ENCODE data around the gene RRAS2.
"Not testable (repeated sequence)": the region's sequence is repeated elsewhere in the genome, so short reads cannot be mapped to it uniquely, and the experiment has no call there.

The RRAS2 gene

DNA sequence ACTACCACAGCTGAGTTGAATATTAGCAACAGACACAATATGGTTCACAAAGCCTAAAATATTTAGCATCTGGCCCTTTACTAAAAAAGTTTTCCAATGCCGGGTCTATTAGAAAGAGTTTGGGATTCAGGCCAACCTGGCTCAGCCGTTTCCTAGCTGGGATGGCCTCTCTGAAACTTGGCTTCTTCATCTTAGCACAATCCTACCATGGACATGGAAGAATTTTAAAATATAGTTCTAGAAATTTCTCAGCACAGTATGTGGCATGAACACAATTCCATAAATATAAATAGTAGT, 103.8 kb downstream of the RRAS2 start:
- no peak overlapping the region for H3K9ac ChIP-seq (ENCODE audit: low read length)

DNA sequence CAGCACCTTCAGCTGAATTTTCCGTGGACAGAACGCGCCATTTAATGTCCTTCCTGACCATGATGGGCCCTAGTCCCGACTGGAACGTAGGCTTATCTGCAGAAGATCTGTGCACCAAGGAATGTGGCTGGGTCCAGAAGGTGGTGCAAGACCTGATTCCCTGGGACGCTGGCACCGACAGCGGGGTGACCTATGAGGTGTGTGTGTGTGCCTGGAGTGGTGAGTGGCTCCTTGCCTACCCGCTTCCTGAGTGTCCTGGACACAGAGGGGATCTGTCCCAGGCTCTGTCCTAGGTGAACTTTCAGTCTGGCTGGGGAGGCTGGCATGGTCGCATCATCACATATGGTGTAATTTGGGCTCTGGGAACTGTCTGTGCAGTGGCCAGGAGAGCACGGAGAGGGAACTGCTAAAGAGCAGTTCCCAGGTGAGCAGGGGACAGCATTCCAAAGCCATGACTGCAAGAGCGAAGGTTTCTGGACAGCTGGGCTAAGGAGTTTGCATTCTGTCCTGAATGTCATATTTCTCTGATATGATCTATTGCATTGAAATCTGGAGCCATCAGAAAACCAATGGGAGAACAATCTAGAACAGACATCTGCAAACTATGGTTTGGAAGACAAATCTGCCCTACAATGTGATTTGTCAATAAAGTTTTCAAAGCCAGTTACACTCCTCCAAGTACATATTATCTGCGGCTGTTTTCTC, 104.3 kb downstream of the RRAS2 start:
- Histone ChIP-seq H3K9ac (ENCODE audit: low read length) (no peak overlapping the region), H3K27me3 (ENCODE audit: control insufficient read depth, insufficient read depth, low read length) (peaks cover 4% of the 10 kb centered on the region), H3K4me3 (ENCODE audit: low read length) (no peak overlapping the region), H3K36me3 (ENCODE audit: control insufficient read depth, insufficient read depth, low read length) (no peaks in the 10 kb centered on the region), H3K27ac (ENCODE audit: low read depth, low read length) (no peak overlapping the region), H3K4me1 (ENCODE audit: control insufficient read depth, insufficient read depth, low read length) (no peaks in the 10 kb centered on the region)

More for the DNA sequence above, 103.8 kb downstream of the RRAS2 start:
- H3K36me3 ChIP-seq (ENCODE audit: control insufficient read depth, insufficient read depth, low read length) = no peaks in the 10 kb centered on the region
- H3K27ac ChIP-seq (ENCODE audit: low read depth, low read length) = no peak overlapping the region
- no peaks in the 10 kb centered on the region for H3K4me1 ChIP-seq (ENCODE audit: control insufficient read depth, insufficient read depth, low read length)
- H3K27me3 ChIP-seq (ENCODE audit: control insufficient read depth, insufficient read depth, low read length) = peaks cover 4% of the 10 kb centered on the region
- H3K4me3 ChIP-seq (ENCODE audit: low read length) = no peak overlapping the region

DNA sequence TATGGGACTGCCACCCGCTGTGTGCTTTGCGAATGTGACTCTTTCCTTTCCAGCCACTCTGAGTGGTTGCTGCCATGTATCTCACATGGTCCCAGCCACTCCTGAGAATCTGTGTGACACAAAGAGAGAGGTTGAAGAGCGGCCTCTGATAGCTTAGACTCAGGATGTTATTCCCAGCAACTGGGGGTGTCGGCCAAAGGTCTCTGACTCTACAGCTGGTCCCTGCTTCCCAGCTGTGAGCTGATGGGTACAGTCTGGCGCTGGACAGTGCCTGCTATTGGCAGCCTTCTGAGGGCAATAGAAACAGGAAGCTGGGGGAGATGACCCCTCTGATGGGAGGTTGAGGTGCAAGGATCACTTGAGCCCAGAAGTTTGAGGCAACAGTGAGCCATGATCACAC, 105.1 kb downstream of the RRAS2 start:
- no peaks in the 10 kb centered on the region for H3K4me1 ChIP-seq (ENCODE audit: control insufficient read depth, insufficient read depth, low read length)
- H3K9ac ChIP-seq (ENCODE audit: low read length) = no peak overlapping the region
- H3K27me3 ChIP-seq (ENCODE audit: control insufficient read depth, insufficient read depth, low read length) = no peaks in the 10 kb centered on the region
- no peak overlapping the region for H3K4me3 ChIP-seq (ENCODE audit: low read length)
- H3K27ac ChIP-seq (ENCODE audit: low read depth, low read length) = no peak overlapping the region
- H3K36me3 ChIP-seq (ENCODE audit: control insufficient read depth, insufficient read depth, low read length) = no peaks in the 10 kb centered on the region

DNA sequence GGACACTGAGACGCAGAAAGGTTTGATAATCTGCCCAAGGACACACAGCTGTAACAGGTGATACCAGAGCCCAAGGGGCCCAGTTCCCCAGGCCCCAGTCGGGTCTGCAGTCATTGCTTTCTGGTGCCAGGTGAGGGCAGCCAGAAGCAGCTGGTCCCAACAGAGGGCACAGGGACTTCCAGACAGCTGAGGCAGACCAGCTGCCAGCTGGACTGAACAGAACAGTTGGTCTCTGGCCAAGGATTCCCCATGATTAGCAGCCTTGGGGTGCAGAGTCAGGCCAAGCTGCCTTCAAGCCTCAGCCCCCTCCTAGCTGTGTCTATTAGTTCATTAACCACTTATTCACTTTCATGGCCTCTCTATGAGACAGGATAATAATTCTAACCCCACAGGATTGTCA, 105.6 kb downstream of the RRAS2 start:
- H3K27me3 ChIP-seq (ENCODE audit: control insufficient read depth, insufficient read depth, low read length) = no peaks in the 10 kb centered on the region
- H3K9ac ChIP-seq (ENCODE audit: low read length) = no peak overlapping the region
- no peak overlapping the region for H3K27ac ChIP-seq (ENCODE audit: low read depth, low read length)
- H3K4me3 ChIP-seq (ENCODE audit: low read length) = no peak overlapping the region
- no peaks in the 10 kb centered on the region for H3K36me3 ChIP-seq (ENCODE audit: control insufficient read depth, insufficient read depth, low read length)
- H3K4me1 ChIP-seq (ENCODE audit: control insufficient read depth, insufficient read depth, low read length) = no peaks in the 10 kb centered on the region

DNA sequence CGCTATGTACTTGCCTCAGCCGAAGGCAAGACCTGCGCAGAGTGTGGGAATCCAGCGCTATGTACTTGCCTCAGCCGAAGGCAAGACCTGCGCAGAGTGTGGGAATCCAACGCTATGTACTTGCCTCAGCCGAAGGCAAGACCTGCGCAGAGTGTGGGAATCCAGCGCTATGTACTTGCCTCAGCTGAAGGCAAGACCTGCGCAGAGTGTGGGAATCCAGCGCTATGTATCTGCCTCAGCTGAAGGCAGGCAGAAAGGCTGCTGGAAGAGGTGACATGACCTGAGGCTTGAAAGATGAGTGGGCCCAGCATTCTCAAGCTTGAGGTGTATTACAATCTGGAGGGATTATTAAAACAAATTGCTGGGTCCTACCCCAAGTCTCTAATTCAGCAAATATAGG, 106.5 kb downstream of the RRAS2 start:
- not testable (repeated sequence) for H3K27me3 ChIP-seq (ENCODE audit: control insufficient read depth, insufficient read depth, low read length); H3K4me3 ChIP-seq (ENCODE audit: low read length); H3K27ac ChIP-seq (ENCODE audit: low read depth, low read length); H3K9ac ChIP-seq (ENCODE audit: low read length); H3K4me1 ChIP-seq (ENCODE audit: control insufficient read depth, insufficient read depth, low read length); H3K36me3 ChIP-seq (ENCODE audit: control insufficient read depth, insufficient read depth, low read length)

DNA sequence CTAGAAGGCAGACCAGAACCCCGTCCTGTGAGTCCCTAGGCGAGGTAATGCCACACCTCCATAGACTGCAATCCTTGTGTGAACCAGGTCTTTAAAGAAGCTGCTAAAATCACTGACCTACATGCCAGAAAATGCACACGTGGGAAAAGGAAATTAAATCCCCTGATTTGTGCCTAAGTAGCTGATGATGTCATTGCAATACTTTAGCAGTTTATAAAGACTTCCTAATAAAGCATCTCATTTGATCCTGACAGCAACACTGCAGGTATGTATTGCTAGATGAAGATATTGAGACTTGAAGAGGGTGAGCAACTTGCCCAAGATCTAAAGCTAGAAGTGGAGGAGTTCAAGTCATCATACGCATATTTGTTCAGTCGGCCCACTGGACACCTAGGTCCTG, 107.2 kb downstream of the RRAS2 start:
- Histone ChIP-seq H3K27me3 (ENCODE audit: control insufficient read depth, insufficient read depth, low read length) (no peaks in the 10 kb centered on the region), H3K27ac (ENCODE audit: low read depth, low read length) (no peak overlapping the region), H3K9ac (ENCODE audit: low read length) (no peak overlapping the region), H3K4me1 (ENCODE audit: control insufficient read depth, insufficient read depth, low read length) (no peaks in the 10 kb centered on the region), H3K4me3 (ENCODE audit: low read length) (no peak overlapping the region), H3K36me3 (ENCODE audit: control insufficient read depth, insufficient read depth, low read length) (no peaks in the 10 kb centered on the region)

DNA sequence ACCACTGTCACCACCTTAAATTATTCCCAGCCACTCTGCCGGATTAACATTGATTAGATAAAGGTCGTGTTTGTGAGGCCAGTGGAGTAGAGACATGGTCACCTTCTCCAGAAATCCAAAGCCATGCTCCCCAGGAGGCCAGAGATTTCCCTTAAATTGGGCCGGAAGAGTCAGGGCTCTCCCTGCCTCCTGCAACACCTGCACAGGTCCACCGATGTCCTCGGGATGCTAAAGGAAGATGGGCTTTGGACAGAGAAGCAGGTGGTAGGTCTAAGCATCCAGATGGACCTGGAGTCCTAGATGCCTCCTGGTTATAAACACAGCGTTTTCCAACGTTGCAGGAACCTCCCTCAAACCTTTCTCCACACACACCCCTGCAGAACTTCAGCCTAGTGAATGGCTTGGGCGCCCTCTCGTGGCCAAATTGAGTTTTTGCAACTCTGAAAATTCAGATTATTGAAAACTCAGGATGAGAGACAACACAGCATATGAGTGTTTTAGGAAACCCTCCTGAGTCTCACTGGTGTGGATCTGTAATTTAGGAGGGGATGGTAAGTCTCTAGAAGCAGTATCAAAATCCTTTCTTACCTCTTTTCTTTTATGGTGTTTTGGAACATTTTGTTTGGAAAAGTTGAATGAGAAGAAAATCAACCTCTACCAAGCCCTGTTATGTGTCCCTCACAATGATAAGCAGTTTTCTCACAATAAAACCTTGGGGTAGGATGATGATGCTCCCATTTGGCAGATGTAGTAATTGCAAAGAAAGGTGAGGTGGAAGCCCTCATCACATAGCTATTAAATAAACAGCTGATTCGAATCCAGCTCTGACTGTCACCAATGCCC, 109.6 kb downstream of the RRAS2 start:
- H3K4me3 ChIP-seq (ENCODE audit: low read length) = no peak overlapping the region
- no peaks in the 10 kb centered on the region for H3K27me3 ChIP-seq (ENCODE audit: control insufficient read depth, insufficient read depth, low read length)
- H3K9ac ChIP-seq (ENCODE audit: low read length) = no peak overlapping the region
- no peaks in the 10 kb centered on the region for H3K4me1 ChIP-seq (ENCODE audit: control insufficient read depth, insufficient read depth, low read length)
- no peaks in the 10 kb centered on the region for H3K36me3 ChIP-seq (ENCODE audit: control insufficient read depth, insufficient read depth, low read length)
- H3K27ac ChIP-seq (ENCODE audit: low read depth, low read length) = no peak overlapping the region

DNA sequence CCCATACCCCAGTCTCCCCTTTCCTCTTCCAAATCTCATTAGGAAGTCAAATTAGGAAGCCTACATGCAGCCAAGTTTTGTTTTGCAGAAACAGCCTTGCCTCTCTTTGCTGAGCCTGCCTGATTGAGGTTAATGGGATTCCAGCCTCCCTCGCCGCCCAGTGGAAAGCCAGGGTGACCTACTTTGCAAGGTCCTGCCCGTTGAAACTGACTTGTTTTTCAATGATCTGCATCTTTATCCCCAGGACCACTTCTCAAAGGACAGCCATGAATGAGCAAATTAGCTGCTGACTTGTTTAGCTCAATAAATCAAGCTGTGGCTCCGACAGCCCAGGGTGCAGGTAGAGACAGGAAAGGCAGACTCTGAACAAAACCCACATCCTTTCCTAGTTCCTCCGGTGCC, 110.4 kb downstream of the RRAS2 start:
- Histone ChIP-seq H3K4me3 (ENCODE audit: low read length) (no peak overlapping the region), H3K27ac (ENCODE audit: low read depth, low read length) (no peak overlapping the region), H3K9ac (ENCODE audit: low read length) (no peak overlapping the region)

DNA sequence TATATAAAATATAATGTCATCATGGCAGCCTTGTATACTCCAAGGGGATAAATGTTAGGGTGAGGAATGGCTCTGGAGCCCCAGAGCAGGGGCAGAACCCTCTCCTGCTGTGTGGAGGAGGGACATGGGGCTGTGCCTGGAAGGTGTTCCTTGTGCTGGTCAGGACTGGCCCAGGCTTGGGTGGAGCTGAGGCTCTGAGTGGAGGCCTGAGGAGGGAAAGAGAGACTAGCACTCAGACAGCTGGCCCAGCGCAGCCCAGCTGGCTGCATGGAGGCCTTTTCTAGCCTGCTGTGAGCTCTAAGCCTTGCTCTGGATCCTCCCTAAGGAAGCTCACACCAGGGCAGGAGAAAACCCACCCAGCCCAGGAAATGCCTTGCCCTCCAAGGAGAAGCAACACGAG, 113.5 kb downstream of the RRAS2 start:
- Histone ChIP-seq H3K4me3 (ENCODE audit: low read length) (no peak overlapping the region), H3K9ac (ENCODE audit: low read length) (no peak overlapping the region), H3K27ac (ENCODE audit: low read depth, low read length) (no peak overlapping the region), H3K27me3 (ENCODE audit: control insufficient read depth, insufficient read depth, low read length) (no peaks in the 10 kb centered on the region), H3K36me3 (ENCODE audit: control insufficient read depth, insufficient read depth, low read length) (no peaks in the 10 kb centered on the region), H3K4me1 (ENCODE audit: control insufficient read depth, insufficient read depth, low read length) (no peaks in the 10 kb centered on the region)

More for the DNA sequence above, 110.4 kb downstream of the RRAS2 start:
- Histone ChIP-seq H3K4me1 (ENCODE audit: control insufficient read depth, insufficient read depth, low read length) (no peaks in the 10 kb centered on the region), H3K27me3 (ENCODE audit: control insufficient read depth, insufficient read depth, low read length) (no peaks in the 10 kb centered on the region), H3K36me3 (ENCODE audit: control insufficient read depth, insufficient read depth, low read length) (no peaks in the 10 kb centered on the region)

DNA sequence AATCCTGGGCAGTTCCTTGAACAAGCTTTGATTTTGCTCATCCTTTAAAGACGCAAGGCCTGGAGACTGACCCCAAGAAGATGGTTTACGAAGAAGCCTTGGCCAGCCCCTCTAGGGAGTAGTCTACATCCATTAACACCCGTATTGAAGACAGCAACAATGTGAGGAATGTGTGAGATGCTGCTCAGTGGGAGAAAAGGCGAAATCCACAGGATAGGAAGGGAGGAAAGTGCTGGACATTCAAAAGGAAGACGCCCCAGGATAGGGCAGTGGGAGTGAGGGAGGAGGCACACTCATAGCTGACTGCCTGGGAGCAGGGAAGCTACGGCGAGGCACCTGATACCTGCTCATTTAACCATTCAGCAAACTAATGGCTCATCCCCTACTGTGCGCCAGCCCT, 114.1 kb downstream of the RRAS2 start:
- no peak overlapping the region for H3K4me3 ChIP-seq (ENCODE audit: low read length)
- H3K4me1 ChIP-seq (ENCODE audit: control insufficient read depth, insufficient read depth, low read length) = no peaks in the 10 kb centered on the region
- no peak overlapping the region for H3K9ac ChIP-seq (ENCODE audit: low read length)
- no peaks in the 10 kb centered on the region for H3K36me3 ChIP-seq (ENCODE audit: control insufficient read depth, insufficient read depth, low read length)
- H3K27me3 ChIP-seq (ENCODE audit: control insufficient read depth, insufficient read depth, low read length) = no peaks in the 10 kb centered on the region
- H3K27ac ChIP-seq (ENCODE audit: low read depth, low read length) = no peak overlapping the region

DNA sequence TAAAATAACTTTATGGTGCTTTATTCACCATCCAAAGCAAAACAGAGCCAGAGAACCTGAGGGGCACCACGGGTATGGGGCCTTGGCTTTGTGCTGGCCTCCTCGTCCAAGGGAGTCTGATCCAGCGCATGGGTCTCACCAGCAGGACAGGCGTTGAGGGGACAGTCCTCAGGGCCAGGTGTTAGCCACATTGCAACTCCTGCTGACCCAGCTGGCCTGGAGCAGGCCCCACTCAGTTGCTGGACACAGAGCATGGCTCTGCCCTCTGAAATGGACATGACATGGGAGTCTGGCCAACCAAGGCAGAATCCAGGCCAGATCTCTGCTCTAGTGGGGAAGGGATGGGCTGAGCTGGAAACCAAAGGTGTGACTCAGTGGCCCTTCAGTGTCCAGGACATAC, 116.2 kb downstream of the RRAS2 start:
- no peak overlapping the region for H3K9ac ChIP-seq (ENCODE audit: low read length)
- H3K4me3 ChIP-seq (ENCODE audit: low read length) = no peak overlapping the region
- H3K27ac ChIP-seq (ENCODE audit: low read depth, low read length) = no peak overlapping the region
- no peaks in the 10 kb centered on the region for H3K36me3 ChIP-seq (ENCODE audit: control insufficient read depth, insufficient read depth, low read length)
- H3K27me3 ChIP-seq (ENCODE audit: control insufficient read depth, insufficient read depth, low read length) = no peaks in the 10 kb centered on the region
- H3K4me1 ChIP-seq (ENCODE audit: control insufficient read depth, insufficient read depth, low read length) = no peaks in the 10 kb centered on the region

DNA sequence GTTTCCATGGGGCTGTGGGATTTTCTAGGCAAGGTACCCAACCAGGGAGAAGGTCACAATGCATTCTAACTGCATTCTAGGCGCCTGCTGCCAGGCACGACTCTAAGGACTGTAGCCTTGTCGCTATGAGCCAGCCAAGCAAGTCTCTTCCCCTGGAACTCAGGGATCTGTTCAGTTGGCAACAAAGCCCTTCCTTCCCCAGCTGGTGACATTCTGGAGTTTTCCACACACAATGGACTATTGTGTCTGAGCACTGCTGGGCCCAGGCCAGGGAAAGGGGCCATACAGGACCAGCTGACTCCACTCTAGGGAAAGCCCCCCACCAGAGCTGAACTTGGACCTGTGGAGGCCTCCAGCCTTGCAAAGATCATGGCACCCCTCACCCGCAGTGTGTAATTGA, 116.8 kb downstream of the RRAS2 start:
- H3K27me3 ChIP-seq (ENCODE audit: control insufficient read depth, insufficient read depth, low read length) = no peaks in the 10 kb centered on the region
- no peaks in the 10 kb centered on the region for H3K4me1 ChIP-seq (ENCODE audit: control insufficient read depth, insufficient read depth, low read length)
- no peaks in the 10 kb centered on the region for H3K36me3 ChIP-seq (ENCODE audit: control insufficient read depth, insufficient read depth, low read length)
- no peak overlapping the region for H3K9ac ChIP-seq (ENCODE audit: low read length)
- H3K4me3 ChIP-seq (ENCODE audit: low read length) = no peak overlapping the region
- H3K27ac ChIP-seq (ENCODE audit: low read depth, low read length) = no peak overlapping the region

DNA sequence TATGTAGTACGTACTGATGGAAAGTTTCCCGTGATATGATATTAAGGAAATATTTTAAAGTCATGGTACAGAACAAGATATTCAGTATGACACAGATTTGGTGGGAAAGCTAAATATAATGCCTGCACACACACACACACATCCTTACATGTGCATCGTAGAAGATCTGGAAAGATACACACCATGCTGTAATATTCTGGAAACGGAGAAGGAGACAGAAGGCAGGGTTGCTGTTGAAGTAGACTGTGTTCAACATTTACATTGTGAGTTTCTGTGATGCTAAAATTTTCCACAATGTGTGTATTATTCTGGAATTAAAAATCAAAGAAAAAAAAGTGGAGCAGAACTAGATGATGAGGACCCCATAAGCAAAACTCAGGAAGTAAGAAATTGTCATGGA, 118.0 kb downstream of the RRAS2 start:
- Histone ChIP-seq H3K9ac (ENCODE audit: low read length) (no peak overlapping the region), H3K4me1 (ENCODE audit: control insufficient read depth, insufficient read depth, low read length) (no peaks in the 10 kb centered on the region), H3K27ac (ENCODE audit: low read depth, low read length) (no peak overlapping the region), H3K27me3 (ENCODE audit: control insufficient read depth, insufficient read depth, low read length) (no peaks in the 10 kb centered on the region), H3K4me3 (ENCODE audit: low read length) (no peak overlapping the region), H3K36me3 (ENCODE audit: control insufficient read depth, insufficient read depth, low read length) (no peaks in the 10 kb centered on the region)

Measured in rectal smooth muscle tissue (tissue), 1 donor.